Measurements from ENCODE around the gene MYO1F.

MYO1F gene

GRCh38 chr19:8537099-8537498, 40.1 kb downstream of the MYO1F start:
- DNase-seq (ENCODE audit: low spot score): no peak
- H3K27ac ChIP-seq: no peak overlapping the region
- no peak for TF ChIP-seq CTCF (conservative IDR thresholded peaks at IDR 0.05; ENCODE audit: low read depth)
- POLR2A ChIA-PET (ENCODE audit: low non-redundant PET): no interaction called here
- CTCF ChIA-PET: no interaction called here

GRCh38 chr19:8536282-8536681, 41.0 kb downstream of the MYO1F start:
- ChIA-PET POLR2A (ENCODE audit: low non-redundant PET) (no interaction called here), CTCF (no interaction called here)
- DNase-seq (ENCODE audit: low spot score): no peak
- no peak overlapping the region for H3K27ac ChIP-seq
- no peak for TF ChIP-seq CTCF (conservative IDR thresholded peaks at IDR 0.05; ENCODE audit: low read depth)

- no peak for DNase-seq (ENCODE audit: low spot score)
- ChIA-PET POLR2A (ENCODE audit: low non-redundant PET) (no interaction called here), CTCF (interaction anchor here (0.6 kb wide), 1 partner anchor 81 kb away, joined by 4 read pairs; no protein-coding TSS in a partner anchor)
- no peak for TF ChIP-seq CTCF (conservative IDR thresholded peaks at IDR 0.05; ENCODE audit: low read depth)
- H3K27ac ChIP-seq: no peak overlapping the region
These were observed 45.0 kb downstream of the MYO1F start for GRCh38 chr19:8532225-8532624.

GRCh38 chr19:8531470-8531869, 45.8 kb downstream of the MYO1F start:
- no peak overlapping the region for H3K27ac ChIP-seq
- CTCF ChIA-PET: interaction anchor here (0.7 kb wide), 1 partner anchor 33 kb away, joined by 5 read pairs; no protein-coding TSS in a partner anchor
- no peak for DNase-seq (ENCODE audit: low spot score)
- POLR2A ChIA-PET (ENCODE audit: low non-redundant PET): no interaction called here
- no peak for TF ChIP-seq CTCF (conservative IDR thresholded peaks at IDR 0.05; ENCODE audit: low read depth)

- POLR2A ChIA-PET (ENCODE audit: low non-redundant PET): no interaction called here
- no peak overlapping the region for H3K27ac ChIP-seq
- no peak for TF ChIP-seq CTCF (conservative IDR thresholded peaks at IDR 0.05; ENCODE audit: low read depth)
- CTCF ChIA-PET: no interaction called here
- DNase-seq (ENCODE audit: low spot score): no peak
These were observed 47.1 kb downstream of the MYO1F start for GRCh38 chr19:8530061-8530679.

- no peak for DNase-seq (ENCODE audit: low spot score)
- ChIA-PET POLR2A (ENCODE audit: low non-redundant PET) (no interaction called here), CTCF (no interaction called here)
- no peak for TF ChIP-seq CTCF (conservative IDR thresholded peaks at IDR 0.05; ENCODE audit: low read depth)
- no peak overlapping the region for H3K27ac ChIP-seq
These were observed 47.8 kb downstream of the MYO1F start for GRCh38 chr19:8529369-8530006.

Measured in RWPE1 (cell line).